Karpas-422 (cell line): ENCODE data around the gene NSUN4. TPM values are rescaled to one million over a fixed set of nuclear protein-coding genes. Genes with fewer than 3 reads are reported as not detected.

Experiments
- DNase-seq: peaks from one replicate; pipeline ENCODE4 v3.0.0-alpha.2; 2015
- H2AFZ ChIP-seq: fragments of 200-600 bp; sonication (generic); 2 replicates; pipeline ENCODE4 v1.6.1; 2014; ENCODE audit warnings: antibody characterized with exemption, low read length, mixed read lengths
- H3K27ac ChIP-seq: fragments of 200-600 bp; sonication (generic); 2 replicates; pipeline ENCODE4 v1.5.1; 2014; ENCODE audit warnings: mild to moderate bottlenecking, low read length, moderate library complexity
- H3K27me3 ChIP-seq: fragments of 200-600 bp; sonication (generic); 2 replicates; pipeline ENCODE4 v1.6.1; 2014; ENCODE audit warnings: low read length, mixed read lengths
- H3K36me3 ChIP-seq: fragments of 200-600 bp; sonication (generic); 2 replicates; pipeline ENCODE4 v1.6.1; 2014; ENCODE audit warnings: low read length, mixed read lengths; ENCODE audit not compliant: insufficient read depth
- H3K4me1 ChIP-seq: fragments of 200-600 bp; sonication (generic); 2 replicates; pipeline ENCODE4 v1.6.1; 2014; ENCODE audit warnings: mild to moderate bottlenecking, low read length, mixed read lengths
- H3K4me2 ChIP-seq: fragments of 200-600 bp; sonication (generic); 2 replicates; pipeline ENCODE4 v1.6.1; 2014; ENCODE audit warnings: low read length, low read depth, mild to moderate bottlenecking; ENCODE audit not compliant: poor library complexity, severe bottlenecking
- H3K4me3 ChIP-seq: fragments of 200-600 bp; sonication (generic); 2 replicates; pipeline ENCODE4 v1.5.1; 2014; ENCODE audit warnings: mild to moderate bottlenecking, antibody characterized with exemption, low read length, mixed read lengths
- H3K79me2 ChIP-seq: fragments of 200-600 bp; sonication (generic); 2 replicates; pipeline ENCODE4 v1.6.1; 2014; ENCODE audit warnings: mild to moderate bottlenecking, low read length, mixed read lengths
- H3K9ac ChIP-seq: fragments of 200-600 bp; sonication (generic); 2 replicates; pipeline ENCODE4 v1.6.0; 2014; ENCODE audit warnings: low read length
- H3K9me2 ChIP-seq: fragments of 200-600 bp; sonication (generic), shearing (Covaris generic); replicated peaks from 2 replicates; pipeline ENCODE4 v1.6.0; 2014; ENCODE audit warnings: mild to moderate bottlenecking, low read length, moderate library complexity; ENCODE audit not compliant: insufficient read depth
- H3K9me3 ChIP-seq: fragments of 300-700, 200-600 bp; sonication (generic); 2 replicates; pipeline ENCODE4 v1.6.1; 2014; ENCODE audit warnings: low read length, mixed read lengths
- H4K20me1 ChIP-seq: fragments of 200-600 bp; sonication (generic); 2 replicates; pipeline ENCODE4 v1.6.1; 2014; ENCODE audit warnings: mild to moderate bottlenecking, antibody characterized with exemption, low read length, low read depth; ENCODE audit not compliant: insufficient read depth
- total RNA-seq: library from RNA; depleted of rRNA; stranded (reverse); fragments of >200 nt; shearing (Covaris generic); gene quantifications from 2 replicates; pipeline ENCODE4 v1.2.3, GENCODE V29; 2014; ENCODE audit warnings: low replicate concordance

Gene NSUN4
- total RNA-seq, 1 experiment from 2014 or later, result 15.9 TPM

- H3K9me3 ChIP-seq, result no peaks in the 10 kb centered on the region
- no peak overlapping the region for H3K4me2 ChIP-seq
- H3K27me3 ChIP-seq, result no peaks in the 10 kb centered on the region
- no peaks in the 10 kb centered on the region for H3K36me3 ChIP-seq
- no peaks in the 10 kb centered on the region for H3K9me2 ChIP-seq
- H3K4me3 ChIP-seq, result no peak overlapping the region
- no peak for DNase-seq
- no peaks in the 10 kb centered on the region for H3K4me1 ChIP-seq
- H3K9ac ChIP-seq, result no peak overlapping the region
- H2AFZ ChIP-seq, result no peak overlapping the region
- H3K79me2 ChIP-seq, result no peaks in the 10 kb centered on the region
- H3K27ac ChIP-seq, result no peak overlapping the region
- no peaks in the 10 kb centered on the region for H4K20me1 ChIP-seq
These were observed 60.7 kb downstream of the NSUN4 start for GRCh38 chr1:46401154-46401913.

GRCh38 chr1:46401964-46402626, 61.5 kb downstream of the NSUN4 start:
- no peaks in the 10 kb centered on the region for H3K4me1 ChIP-seq
- H3K9me3 ChIP-seq, result no peaks in the 10 kb centered on the region
- no peak overlapping the region for H3K27ac ChIP-seq
- H3K4me3 ChIP-seq, result no peak overlapping the region
- no peaks in the 10 kb centered on the region for H3K36me3 ChIP-seq
- no peaks in the 10 kb centered on the region for H3K79me2 ChIP-seq
- H4K20me1 ChIP-seq, result no peaks in the 10 kb centered on the region
- no peaks in the 10 kb centered on the region for H3K9me2 ChIP-seq
- H2AFZ ChIP-seq, result no peak overlapping the region
- no peak for DNase-seq
- no peak overlapping the region for H3K4me2 ChIP-seq
- H3K9ac ChIP-seq, result no peak overlapping the region
- no peaks in the 10 kb centered on the region for H3K27me3 ChIP-seq

GRCh38 chr1:46403916-46404315, 63.3 kb downstream of the NSUN4 start:
- H2AFZ ChIP-seq, result no peak overlapping the region
- H3K4me3 ChIP-seq, result no peak overlapping the region
- H3K9me2 ChIP-seq, result no peaks in the 10 kb centered on the region
- no peaks in the 10 kb centered on the region for H3K36me3 ChIP-seq
- no peak overlapping the region for H3K4me2 ChIP-seq
- no peaks in the 10 kb centered on the region for H3K79me2 ChIP-seq
- no peaks in the 10 kb centered on the region for H3K9me3 ChIP-seq
- H3K27ac ChIP-seq, result no peak overlapping the region
- DNase-seq, result no peak
- no peaks in the 10 kb centered on the region for H3K27me3 ChIP-seq
- H4K20me1 ChIP-seq, result no peaks in the 10 kb centered on the region
- H3K9ac ChIP-seq, result no peak overlapping the region
- no peaks in the 10 kb centered on the region for H3K4me1 ChIP-seq

GRCh38 chr1:46404482-46405196, 64.0 kb downstream of the NSUN4 start:
- Histone ChIP-seq H3K4me3 (no peak overlapping the region), H3K79me2 (no peaks in the 10 kb centered on the region), H3K4me2 (no peak overlapping the region), H3K9ac (no peak overlapping the region), H2AFZ (no peak overlapping the region), H3K4me1 (no peaks in the 10 kb centered on the region), H3K27ac (no peak overlapping the region), H3K27me3 (no peaks in the 10 kb centered on the region; the same call in 1 of the 2 replicates), H3K9me2 (no peaks in the 10 kb centered on the region), H3K9me3 (no peaks in the 10 kb centered on the region), H3K36me3 (no peaks in the 10 kb centered on the region), H4K20me1 (no peaks in the 10 kb centered on the region)
- no peak for DNase-seq

- Histone ChIP-seq H3K27me3 (no peaks in the 10 kb centered on the region; the same call in 1 of the 2 replicates), H2AFZ (no peak overlapping the region), H3K9ac (no peak overlapping the region), H3K9me3 (no peaks in the 10 kb centered on the region), H3K9me2 (no peaks in the 10 kb centered on the region), H3K4me3 (no peak overlapping the region), H3K4me2 (no peak overlapping the region), H4K20me1 (no peaks in the 10 kb centered on the region), H3K36me3 (no peaks in the 10 kb centered on the region), H3K79me2 (no peaks in the 10 kb centered on the region), H3K27ac (no peak overlapping the region), H3K4me1 (no peaks in the 10 kb centered on the region)
- no peak for DNase-seq
These were observed 64.6 kb downstream of the NSUN4 start for GRCh38 chr1:46405197-46405555.

- Histone ChIP-seq H3K36me3 (no peaks in the 10 kb centered on the region), H3K4me1 (no peaks in the 10 kb centered on the region), H3K4me3 (no peak overlapping the region), H2AFZ (no peak overlapping the region), H3K4me2 (no peak overlapping the region), H3K9me2 (no peaks in the 10 kb centered on the region), H3K27ac (no peak overlapping the region), H3K79me2 (no peaks in the 10 kb centered on the region), H3K9me3 (no peaks in the 10 kb centered on the region), H3K9ac (no peak overlapping the region), H4K20me1 (no peaks in the 10 kb centered on the region), H3K27me3 (no peaks in the 10 kb centered on the region; the same call in 1 of the 2 replicates)
- DNase-seq, result no peak
These were observed 65.1 kb downstream of the NSUN4 start for GRCh38 chr1:46405724-46406123.

GRCh38 chr1:46406881-46407608, 66.4 kb downstream of the NSUN4 start:
- no peak for DNase-seq
- H3K27me3 ChIP-seq, result no peaks in the 10 kb centered on the region; the same call in 1 of the 2 replicates
- H3K9me3 ChIP-seq, result no peaks in the 10 kb centered on the region
- no peak overlapping the region for H2AFZ ChIP-seq
- H3K4me1 ChIP-seq, result no peaks in the 10 kb centered on the region
- no peaks in the 10 kb centered on the region for H3K9me2 ChIP-seq
- H3K4me2 ChIP-seq, result no peak overlapping the region
- H3K27ac ChIP-seq, result no peak overlapping the region
- no peak overlapping the region for H3K9ac ChIP-seq
- H3K4me3 ChIP-seq, result no peak overlapping the region
- H3K36me3 ChIP-seq, result no peaks in the 10 kb centered on the region
- H3K79me2 ChIP-seq, result no peaks in the 10 kb centered on the region
- H4K20me1 ChIP-seq, result no peaks in the 10 kb centered on the region

GRCh38 chr1:46407636-46408035, 67.0 kb downstream of the NSUN4 start:
- no peak overlapping the region for H3K9ac ChIP-seq
- H2AFZ ChIP-seq, result no peak overlapping the region
- H4K20me1 ChIP-seq, result no peaks in the 10 kb centered on the region
- H3K9me2 ChIP-seq, result no peaks in the 10 kb centered on the region
- no peak overlapping the region for H3K27ac ChIP-seq
- no peaks in the 10 kb centered on the region for H3K4me1 ChIP-seq
- no peaks in the 10 kb centered on the region; the same call in 1 of the 2 replicates for H3K27me3 ChIP-seq
- H3K4me3 ChIP-seq, result no peak overlapping the region
- H3K4me2 ChIP-seq, result no peak overlapping the region
- H3K9me3 ChIP-seq, result no peaks in the 10 kb centered on the region
- H3K36me3 ChIP-seq, result no peaks in the 10 kb centered on the region
- no peaks in the 10 kb centered on the region for H3K79me2 ChIP-seq
- DNase-seq, result no peak
